ENCODE results near the gene CACNA1I.

Gene CACNA1I

GRCh38 chr22:39569066-39569465, 1.5 kb upstream of the CACNA1I start:
- no peak for DNase-seq

GRCh38 chr22:39570226-39570625, 327 bp upstream of the CACNA1I start:
- no peak for DNase-seq

GRCh38 chr22:39571538-39571937, 985 bp downstream of the CACNA1I start:
- DNase-seq: no peak

GRCh38 chr22:39574779-39575551, 4.4 kb downstream of the CACNA1I start:
- no peak for DNase-seq

- no peak for DNase-seq
These were observed 4.9 kb downstream of the CACNA1I start for GRCh38 chr22:39575552-39575825.

GRCh38 chr22:39576027-39576426, 5.5 kb downstream of the CACNA1I start:
- no peak for DNase-seq

GRCh38 chr22:39577366-39577765, 6.8 kb downstream of the CACNA1I start:
- no peak for DNase-seq

- no peak for DNase-seq
These were observed 7.3 kb downstream of the CACNA1I start for GRCh38 chr22:39577900-39578299.

- no peak for DNase-seq
These were observed 9.5 kb downstream of the CACNA1I start for GRCh38 chr22:39580006-39580441.

GRCh38 chr22:39580795-39581194, 10.2 kb downstream of the CACNA1I start:
- no peak for DNase-seq

GRCh38 chr22:39581303-39581702, 10.8 kb downstream of the CACNA1I start:
- no peak for DNase-seq

- DNase-seq: no peak
These were observed 12.6 kb downstream of the CACNA1I start for GRCh38 chr22:39583066-39583667.

GRCh38 chr22:39589875-39590274, 19.3 kb downstream of the CACNA1I start:
- no peak for DNase-seq

- no peak for DNase-seq
These were observed 21.8 kb downstream of the CACNA1I start for GRCh38 chr22:39592081-39593065.

- no peak for DNase-seq
These were observed 22.7 kb downstream of the CACNA1I start for GRCh38 chr22:39593066-39593930.

- no peak for DNase-seq
These were observed 23.4 kb downstream of the CACNA1I start for GRCh38 chr22:39593931-39594285.

- no peak for DNase-seq
These were observed 23.9 kb downstream of the CACNA1I start for GRCh38 chr22:39594411-39594810.

GRCh38 chr22:39595622-39596172, 25.1 kb downstream of the CACNA1I start:
- DNase-seq: no peak

GRCh38 chr22:39596601-39597000, 26.0 kb downstream of the CACNA1I start:
- DNase-seq: no peak

- DNase-seq: no peak
These were observed 26.8 kb downstream of the CACNA1I start for GRCh38 chr22:39597236-39597869.

- peak; percentile 73 for DNase-seq
These were observed 27.7 kb downstream of the CACNA1I start for GRCh38 chr22:39598017-39598965.

Data from activated CD4-positive, alpha-beta T cell treated with anti-CD3 and anti-CD28 coated beads, Interleukin-2, amount 50 U/mL, for 1 hour (primary cell).